ENCODE measurements around the gene TMEM145.

- no peak for TF ChIP-seq EZH2 (IDR thresholded peaks at IDR 0.05; ENCODE audit: borderline replicate concordance, insufficient read depth, low read length, poor library complexity, severe bottlenecking)
- peak; percentile 48 for TF ChIP-seq CTCF (IDR thresholded peaks at IDR 0.05; ENCODE audit: poor library complexity, severe bottlenecking)
Observed at GRCh38 chr19:42268704-42269477, 44.2 kb upstream of the TMEM145 start, which contains the start of gene CIC.
